ENCODE data around the gene LIF.
"Not testable (repeated sequence)": the region's sequence is repeated elsewhere in the genome, so short reads cannot be mapped to it uniquely, and the experiment has no call there.

The LIF gene

GRCh38 chr22:30219668-30220278 lies 26.8 kb downstream of the LIF start:
- TF ChIP-seq, protein P1, sequence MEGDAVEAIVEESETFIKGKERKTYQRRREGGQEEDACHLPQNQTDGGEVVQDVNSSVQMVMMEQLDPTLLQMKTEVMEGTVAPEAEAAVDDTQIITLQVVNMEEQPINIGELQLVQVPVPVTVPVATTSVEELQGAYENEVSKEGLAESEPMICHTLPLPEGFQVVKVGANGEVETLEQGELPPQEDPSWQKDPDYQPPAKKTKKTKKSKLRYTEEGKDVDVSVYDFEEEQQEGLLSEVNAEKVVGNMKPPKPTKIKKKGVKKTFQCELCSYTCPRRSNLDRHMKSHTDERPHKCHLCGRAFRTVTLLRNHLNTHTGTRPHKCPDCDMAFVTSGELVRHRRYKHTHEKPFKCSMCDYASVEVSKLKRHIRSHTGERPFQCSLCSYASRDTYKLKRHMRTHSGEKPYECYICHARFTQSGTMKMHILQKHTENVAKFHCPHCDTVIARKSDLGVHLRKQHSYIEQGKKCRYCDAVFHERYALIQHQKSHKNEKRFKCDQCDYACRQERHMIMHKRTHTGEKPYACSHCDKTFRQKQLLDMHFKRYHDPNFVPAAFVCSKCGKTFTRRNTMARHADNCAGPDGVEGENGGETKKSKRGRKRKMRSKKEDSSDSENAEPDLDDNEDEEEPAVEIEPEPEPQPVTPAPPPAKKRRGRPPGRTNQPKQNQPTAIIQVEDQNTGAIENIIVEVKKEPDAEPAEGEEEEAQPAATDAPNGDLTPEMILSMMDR (IDR thresholded peaks at IDR 0.05; ENCODE audit: unreplicated experiment in 3 of 3) = no peak
- Mint-ChIP-seq H3K27ac (peak overlapping the region in 2 of 3 experiments; percentile 49 to 76), H3K36me3 (ENCODE audit: low read depth) (no peaks in the 10 kb centered on the region), H3K9me3 (no peaks in the 10 kb centered on the region), H3K27me3 (ENCODE audit: low read depth) (peaks cover 14% of the 10 kb centered on the region), H3K4me1 (peaks cover 29% of the 10 kb centered on the region), H3K4me3 (no peak overlapping the region)

DNA sequence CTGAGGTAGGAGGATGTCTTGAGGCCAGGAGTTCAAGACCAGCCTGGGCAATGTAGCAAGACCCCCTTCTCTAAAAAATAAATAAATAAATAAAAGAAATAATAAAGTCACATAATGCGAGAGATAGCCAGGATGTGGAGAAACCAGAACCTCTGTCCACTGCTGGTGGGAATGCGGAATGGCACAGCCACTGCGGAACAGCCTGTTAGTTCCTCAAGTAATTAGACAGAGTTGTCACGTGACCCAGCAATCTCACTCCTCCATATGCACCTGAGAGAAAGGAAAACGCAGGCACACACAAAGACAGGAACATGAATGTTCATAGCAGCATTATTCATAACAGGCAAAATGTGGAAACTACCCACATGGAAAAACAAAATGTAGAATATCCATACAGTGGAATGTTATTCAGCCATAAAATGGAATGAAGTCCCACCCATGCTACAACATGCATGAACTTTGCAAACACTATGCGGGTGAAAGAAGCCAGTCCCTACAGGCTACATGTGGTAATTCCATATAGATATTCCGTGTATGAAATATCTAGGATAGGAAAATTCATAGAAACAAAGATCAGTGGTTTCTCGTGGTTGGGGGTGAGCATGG lies 27.4 kb downstream of the LIF start:
- peaks cover 29% of the 10 kb centered on the region for H3K4me1 Mint-ChIP-seq
- peak overlapping the region in 2 of 3 experiments; percentile 62 to 76 for H3K27ac Mint-ChIP-seq
- no peaks in the 10 kb centered on the region for H3K36me3 Mint-ChIP-seq (ENCODE audit: low read depth)
- H3K4me3 Mint-ChIP-seq = no peak overlapping the region
- H3K27me3 Mint-ChIP-seq (ENCODE audit: low read depth) = peaks cover 16% of the 10 kb centered on the region
- H3K9me3 Mint-ChIP-seq = no peaks in the 10 kb centered on the region
- TF ChIP-seq, protein P1 (IDR thresholded peaks at IDR 0.05; ENCODE audit: unreplicated experiment in 3 of 3) = peak; percentile 28 to 38 (median 30)

GRCh38 chr22:30217698-30218560 lies 28.6 kb downstream of the LIF start:
- Mint-ChIP-seq H3K27me3 (ENCODE audit: low read depth) (peaks cover 16% of the 10 kb centered on the region), H3K4me1 (peaks cover 24% of the 10 kb centered on the region), H3K27ac (peak overlapping the region in 2 of 3 experiments; percentile 44 to 65), H3K36me3 (ENCODE audit: low read depth) (no peaks in the 10 kb centered on the region), H3K4me3 (no peak overlapping the region), H3K9me3 (no peaks in the 10 kb centered on the region)
- TF ChIP-seq, protein P1 (IDR thresholded peaks at IDR 0.05; ENCODE audit: unreplicated experiment in 3 of 3) = no peak

- peaks cover 16% of the 10 kb centered on the region for H3K27me3 Mint-ChIP-seq (ENCODE audit: low read depth)
- TF ChIP-seq, protein P1 (IDR thresholded peaks at IDR 0.05; ENCODE audit: unreplicated experiment in 3 of 3) = no peak
- no peaks in the 10 kb centered on the region for H3K9me3 Mint-ChIP-seq
- H3K4me3 Mint-ChIP-seq = no peak overlapping the region
- H3K36me3 Mint-ChIP-seq (ENCODE audit: low read depth) = no peaks in the 10 kb centered on the region
- no peak overlapping the region for H3K27ac Mint-ChIP-seq
- peaks cover 27% of the 10 kb centered on the region for H3K4me1 Mint-ChIP-seq
Observed at GRCh38 chr22:30216710-30217109, 29.8 kb downstream of the LIF start.

- H3K27me3 Mint-ChIP-seq (ENCODE audit: low read depth) = peaks cover 16% of the 10 kb centered on the region
- H3K27ac Mint-ChIP-seq; H3K36me3 Mint-ChIP-seq (ENCODE audit: low read depth): not testable (repeated sequence)
Observed at GRCh38 chr22:30216272-30216671, 30.3 kb downstream of the LIF start.

DNA sequence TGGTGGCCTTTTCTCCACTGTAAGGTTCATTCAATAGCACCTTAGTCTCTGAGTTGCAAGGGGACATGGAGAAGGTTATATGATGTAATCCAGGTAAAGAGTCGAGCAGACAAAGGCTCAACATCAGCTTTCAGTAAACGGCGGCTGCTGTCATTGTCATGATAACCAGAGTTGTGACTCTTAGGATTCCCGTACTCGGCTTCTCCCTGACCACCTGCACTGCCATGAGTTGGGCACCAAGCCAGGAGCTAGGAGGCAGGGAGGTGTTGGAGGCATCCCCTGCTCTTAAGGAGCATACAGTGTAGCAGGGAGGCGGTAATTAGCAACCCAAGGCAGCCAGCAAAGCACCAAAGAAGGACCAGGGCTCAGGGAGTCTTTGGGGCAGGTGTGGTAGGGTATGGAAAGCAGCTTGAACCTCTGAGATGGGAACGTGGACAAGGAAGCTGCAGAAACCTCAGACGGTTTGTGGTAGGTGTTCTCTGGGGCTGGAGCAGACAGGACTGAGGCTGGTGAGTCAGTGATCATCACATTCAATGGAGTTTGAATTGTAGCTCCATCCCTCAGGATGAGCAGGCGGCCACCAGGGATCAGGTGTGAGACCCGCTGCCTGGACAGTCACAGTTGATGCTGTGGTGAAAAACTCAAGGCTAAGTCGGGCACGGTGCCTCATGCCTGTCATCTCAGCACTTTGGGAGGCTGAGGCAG lies 31.7 kb downstream of the LIF start:
- Mint-ChIP-seq H3K36me3 (ENCODE audit: low read depth) (no peaks in the 10 kb centered on the region), H3K27ac (no peak overlapping the region), H3K27me3 (ENCODE audit: low read depth) (peaks cover 14% of the 10 kb centered on the region), H3K9me3 (no peaks in the 10 kb centered on the region), H3K4me1 (peaks cover 32% of the 10 kb centered on the region), H3K4me3 (no peak overlapping the region)
- TF ChIP-seq, protein P1 (IDR thresholded peaks at IDR 0.05; ENCODE audit: unreplicated experiment in 3 of 3) = no peak

More at GRCh38 chr22:30216272-30216671, 30.3 kb downstream of the LIF start:
- peaks cover 27% of the 10 kb centered on the region for H3K4me1 Mint-ChIP-seq
- not testable (repeated sequence) for H3K4me3 Mint-ChIP-seq, H3K9me3 Mint-ChIP-seq

Measured in nephron (organoid).